Neural progenitor cell (in vitro differentiated cells): ENCODE measurements around the gene DCAF10. TPM values are rescaled to one million over a fixed set of nuclear protein-coding genes. Genes with fewer than 3 reads are reported as not detected.

Source experiments
- DNase-seq: peaks from one replicate; pipeline ENCODE4 v3.0.0-alpha.2; 2016; ENCODE audit warnings: low spot score
- H2AFZ ChIP-seq: fragments of 200-600 bp; sonication (generic); replicated peaks from 2 replicates; pipeline ENCODE4 v1.6.1; 2016; ENCODE audit warnings: antibody characterized with exemption
- H3F3A ChIP-seq: fragments of 200-600 bp; sonication (generic); 2 replicates; pipeline ENCODE4 v1.6.1; 2016; ENCODE audit warnings: antibody characterized with exemption, low read depth
- H3K27ac ChIP-seq: fragments of 200-600 bp; sonication (generic); 2 replicates; pipeline ENCODE4 v1.5.1; 2016; ENCODE audit warnings: mild to moderate bottlenecking
- H3K27me3 ChIP-seq: fragments of 200-600 bp; sonication (generic); 2 replicates; pipeline ENCODE4 v1.6.1; 2016; ENCODE audit warnings: mild to moderate bottlenecking, moderate library complexity
- H3K36me3 ChIP-seq: fragments of 200-600 bp; sonication (generic); 2 replicates; pipeline ENCODE4 v1.5.1; 2016
- H3K4me1 ChIP-seq: fragments of 200-600 bp; sonication (generic); 2 replicates; pipeline ENCODE4 v1.6.1; 2016; ENCODE audit warnings: mixed run types
- H3K4me2 ChIP-seq: fragments of 200-600 bp; sonication (generic); 2 replicates; pipeline ENCODE4 v1.6.1; 2016
- H3K4me3 ChIP-seq: fragments of 200-600 bp; sonication (generic); 2 replicates; pipeline ENCODE4 v1.5.1; 2016
- H3K79me2 ChIP-seq: fragments of 200-600 bp; sonication (generic); 2 replicates; pipeline ENCODE4 v1.6.1; 2016; ENCODE audit warnings: low read depth
- H3K9ac ChIP-seq: fragments of 200-600 bp; sonication (generic); 2 replicates; pipeline ENCODE4 v1.6.1; 2016
- H3K9me3 ChIP-seq: fragments of 200-600 bp; sonication (generic); 2 replicates; pipeline ENCODE4 v1.5.1; 2016; ENCODE audit warnings: low read depth
- H4K20me1 ChIP-seq: fragments of 200-600 bp; sonication (generic); 2 replicates; pipeline ENCODE4 v1.6.1; 2016; ENCODE audit warnings: low read depth
- H3K27ac Mint-ChIP-seq: 3 replicates; pipeline ENCODE4 v1.8.0; 2021; ENCODE audit warnings: mixed read lengths
- H3K27me3 Mint-ChIP-seq: 2 replicates; pipeline ENCODE4 v1.8.0; 2022; ENCODE audit warnings: low read depth, mild to moderate bottlenecking, inconsistent platforms, moderate library complexity, mixed read lengths; ENCODE audit not compliant: insufficient read depth
- H3K36me3 Mint-ChIP-seq: 3 replicates; pipeline ENCODE4 v1.8.0; 2021; ENCODE audit warnings: mixed read lengths
- H3K4me1 Mint-ChIP-seq: 3 replicates; pipeline ENCODE4 v1.8.0; 2021; ENCODE audit warnings: mixed read lengths
- H3K4me3 Mint-ChIP-seq: 3 replicates; pipeline ENCODE4 v1.8.0; 2021; ENCODE audit warnings: mild to moderate bottlenecking, moderate library complexity, mixed read lengths
- H3K9me3 Mint-ChIP-seq: 3 replicates; pipeline ENCODE4 v1.8.0; 2020; ENCODE audit warnings: mixed read lengths
- EZH2 ChIP-seq: fragments of 200-600 bp; sonication (generic); IDR thresholded peaks from 2 replicates; pipeline ENCODE4 v1.6.1; 2017; ENCODE audit warnings: antibody characterized with exemption, mild to moderate bottlenecking, moderate library complexity
- EZH2phosphoT487 ChIP-seq: fragments of 200-600 bp; sonication (generic); IDR thresholded peaks from 2 replicates; pipeline ENCODE4 v1.6.1; 2017; ENCODE audit warnings: antibody characterized with exemption
- total RNA-seq: library from RNA; depleted of rRNA; stranded (reverse); fragments of >200 nt; gene quantifications from 2 replicates; pipeline ENCODE4 v1.2.3, GENCODE V29; 2015; ENCODE audit warnings: low replicate concordance
- TF ChIP-seq, protein P1 (sequence below): fragments of 200-600 bp; sonication (generic); IDR thresholded peaks from 2 replicates; pipeline ENCODE4 v1.5.1; 2017; ENCODE audit warnings: antibody characterized with exemption, mild to moderate bottlenecking

The DCAF10 gene
- total RNA-seq, 1 donor from 2014 or later = 15.8 TPM

DNA sequence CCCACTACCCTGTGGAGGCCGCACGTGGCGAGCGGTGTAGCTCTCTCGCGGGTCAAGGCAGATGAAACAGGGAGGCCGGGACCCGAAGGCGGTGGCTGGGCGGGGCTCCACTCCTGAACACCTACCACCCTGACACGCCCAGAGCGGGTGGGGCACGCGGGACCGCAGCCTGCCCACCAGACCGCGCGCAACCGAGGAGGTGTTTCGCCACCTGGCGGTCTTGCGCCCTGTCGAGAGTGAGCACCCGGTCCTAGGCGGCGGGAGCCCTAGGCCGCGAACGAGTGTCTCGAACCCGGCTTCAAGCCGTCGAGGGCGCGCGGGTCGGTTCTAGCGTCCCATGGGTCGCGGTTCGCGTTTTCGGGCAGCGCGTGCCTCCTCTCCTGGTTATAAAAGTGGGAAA lies 13.5 kb upstream of the DCAF10 start:
- Mint-ChIP-seq H3K4me3 (no peak overlapping the region), H3K36me3 (peaks cover 8% of the 10 kb centered on the region), H3K27ac (no peak overlapping the region), H3K9me3 (no peaks in the 10 kb centered on the region), H3K4me1 (peaks cover 15% of the 10 kb centered on the region), H3K27me3 (peaks cover 2% of the 10 kb centered on the region)
- no peaks in the 10 kb centered on the region for H3K36me3 ChIP-seq
- H3K9me3 ChIP-seq = no peaks in the 10 kb centered on the region
- H3K4me1 ChIP-seq = peaks cover 12% of the 10 kb centered on the region
- peaks cover 23% of the 10 kb centered on the region for H4K20me1 ChIP-seq
- DNase-seq = no peak
- TF ChIP-seq EZH2 (no peak), EZH2phosphoT487 (no peak)
- TF ChIP-seq, protein P1, sequence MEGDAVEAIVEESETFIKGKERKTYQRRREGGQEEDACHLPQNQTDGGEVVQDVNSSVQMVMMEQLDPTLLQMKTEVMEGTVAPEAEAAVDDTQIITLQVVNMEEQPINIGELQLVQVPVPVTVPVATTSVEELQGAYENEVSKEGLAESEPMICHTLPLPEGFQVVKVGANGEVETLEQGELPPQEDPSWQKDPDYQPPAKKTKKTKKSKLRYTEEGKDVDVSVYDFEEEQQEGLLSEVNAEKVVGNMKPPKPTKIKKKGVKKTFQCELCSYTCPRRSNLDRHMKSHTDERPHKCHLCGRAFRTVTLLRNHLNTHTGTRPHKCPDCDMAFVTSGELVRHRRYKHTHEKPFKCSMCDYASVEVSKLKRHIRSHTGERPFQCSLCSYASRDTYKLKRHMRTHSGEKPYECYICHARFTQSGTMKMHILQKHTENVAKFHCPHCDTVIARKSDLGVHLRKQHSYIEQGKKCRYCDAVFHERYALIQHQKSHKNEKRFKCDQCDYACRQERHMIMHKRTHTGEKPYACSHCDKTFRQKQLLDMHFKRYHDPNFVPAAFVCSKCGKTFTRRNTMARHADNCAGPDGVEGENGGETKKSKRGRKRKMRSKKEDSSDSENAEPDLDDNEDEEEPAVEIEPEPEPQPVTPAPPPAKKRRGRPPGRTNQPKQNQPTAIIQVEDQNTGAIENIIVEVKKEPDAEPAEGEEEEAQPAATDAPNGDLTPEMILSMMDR = no peak
- H3F3A ChIP-seq = peaks cover 13% of the 10 kb centered on the region
- no peak overlapping the region for H3K4me2 ChIP-seq
- peaks cover 25% of the 10 kb centered on the region for H3K79me2 ChIP-seq
- H3K4me3 ChIP-seq = no peak overlapping the region
- H3K27ac ChIP-seq = no peak overlapping the region
- no peak overlapping the region for H3K9ac ChIP-seq
- H2AFZ ChIP-seq = no peak overlapping the region
- H3K27me3 ChIP-seq = peaks cover 7% of the 10 kb centered on the region

DNA sequence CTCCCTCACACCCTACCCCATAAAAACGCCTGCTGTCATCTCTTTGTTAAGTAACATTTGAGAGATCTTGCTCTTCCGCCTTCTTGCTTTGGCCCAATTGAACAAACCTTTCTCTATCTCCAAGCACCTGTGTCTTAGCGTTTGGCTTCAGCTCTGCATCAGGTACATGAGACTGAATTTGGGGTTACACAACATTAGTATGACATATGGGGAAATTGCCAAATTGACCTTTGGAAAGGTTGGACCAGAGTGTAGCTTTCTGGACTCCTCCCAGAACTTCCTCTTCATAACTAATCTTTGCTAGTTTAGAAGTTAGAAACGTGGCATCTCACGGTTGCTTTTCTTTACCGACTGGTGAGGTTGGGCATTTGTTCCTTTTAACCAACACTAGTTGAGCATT lies 12.3 kb upstream of the DCAF10 start:
- H3K9me3 Mint-ChIP-seq = no peaks in the 10 kb centered on the region
- peaks cover 11% of the 10 kb centered on the region for H3K27me3 ChIP-seq
- H3K4me3 ChIP-seq = no peak overlapping the region
- no peak overlapping the region for H3K27ac Mint-ChIP-seq
- H3K27ac ChIP-seq = no peak overlapping the region
- no peaks in the 10 kb centered on the region for H3K9me3 ChIP-seq
- peaks cover 15% of the 10 kb centered on the region for H3K79me2 ChIP-seq
- no peak overlapping the region for H3K9ac ChIP-seq
- H3K4me1 ChIP-seq = peaks cover 12% of the 10 kb centered on the region
- peaks cover 10% of the 10 kb centered on the region for H3F3A ChIP-seq
- H3K36me3 Mint-ChIP-seq = no peaks in the 10 kb centered on the region
- TF ChIP-seq EZH2phosphoT487 (no peak), EZH2 (no peak)
- TF ChIP-seq, protein P1 = no peak
- H2AFZ ChIP-seq = no peak overlapping the region
- no peaks in the 10 kb centered on the region for H3K36me3 ChIP-seq
- peaks cover 7% of the 10 kb centered on the region for H3K4me1 Mint-ChIP-seq
- H3K4me3 Mint-ChIP-seq = no peak overlapping the region
- peaks cover 12% of the 10 kb centered on the region for H4K20me1 ChIP-seq
- no peak overlapping the region for H3K4me2 ChIP-seq
- no peak for DNase-seq
- H3K27me3 Mint-ChIP-seq = peaks cover 2% of the 10 kb centered on the region

DNA sequence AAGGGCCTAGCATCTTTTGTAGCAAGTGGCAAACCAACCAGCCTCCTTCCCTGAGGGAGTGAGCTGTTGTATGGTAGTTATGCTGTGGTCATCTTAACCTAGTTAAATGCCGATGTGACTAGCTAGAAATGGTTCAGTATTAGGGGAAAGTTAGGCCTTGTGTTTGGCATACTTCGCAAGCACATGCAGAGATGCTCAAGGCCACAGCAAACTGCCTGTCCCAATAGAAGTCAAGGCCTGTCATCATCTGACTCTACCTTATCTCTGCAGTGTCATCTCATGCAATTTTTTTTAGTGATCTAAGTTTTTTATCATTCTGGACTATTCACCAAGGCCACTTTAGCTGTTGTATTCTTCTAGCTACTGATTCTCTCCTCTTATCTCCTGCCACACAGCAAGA lies 10.5 kb upstream of the DCAF10 start:
- H3K27me3 Mint-ChIP-seq = no peaks in the 10 kb centered on the region
- TF ChIP-seq EZH2phosphoT487 (no peak), EZH2 (no peak)
- TF ChIP-seq, protein P1 = no peak
- no peak for DNase-seq

More for the DNA sequence above, 10.5 kb upstream of the DCAF10 start:
- no peak overlapping the region for H2AFZ ChIP-seq
- H3K9me3 ChIP-seq = no peaks in the 10 kb centered on the region
- no peaks in the 10 kb centered on the region for H4K20me1 ChIP-seq
- H3K4me1 Mint-ChIP-seq = peaks cover 4% of the 10 kb centered on the region
- H3K79me2 ChIP-seq = no peaks in the 10 kb centered on the region
- H3K27me3 ChIP-seq = peaks cover 22% of the 10 kb centered on the region
- H3K9ac ChIP-seq = no peak overlapping the region
- peaks cover 8% of the 10 kb centered on the region for H3F3A ChIP-seq
- H3K4me1 ChIP-seq = peaks cover 6% of the 10 kb centered on the region
- no peaks in the 10 kb centered on the region for H3K36me3 Mint-ChIP-seq
- H3K4me3 ChIP-seq = no peak overlapping the region
- no peak overlapping the region for H3K27ac Mint-ChIP-seq
- no peaks in the 10 kb centered on the region for H3K9me3 Mint-ChIP-seq
- no peaks in the 10 kb centered on the region for H3K36me3 ChIP-seq
- no peak overlapping the region for H3K4me2 ChIP-seq
- no peak overlapping the region for H3K4me3 Mint-ChIP-seq
- no peak overlapping the region for H3K27ac ChIP-seq
